HUES64 (cell line): ENCODE measurements around the gene TNRC18.
"Not testable (repeated sequence)": the region's sequence is repeated elsewhere in the genome, so short reads cannot be mapped to it uniquely, and the experiment has no call there.

ENCODE experiments used
- H3K27ac ChIP-seq: 2 replicates; pipeline ENCODE4 v1.7.0; 2013; ENCODE audit warnings: low read depth, low read length, inconsistent platforms
- H3K27me3 ChIP-seq: 2 replicates; pipeline ENCODE4 v1.6.1; 2013; ENCODE audit warnings: mild to moderate bottlenecking, low read length; ENCODE audit not compliant: insufficient read depth
- H3K36me3 ChIP-seq: 2 replicates; pipeline ENCODE4 v1.6.1; 2013; ENCODE audit warnings: mild to moderate bottlenecking, low read length; ENCODE audit not compliant: insufficient read depth
- H3K4me1 ChIP-seq: 2 replicates; pipeline ENCODE4 v1.6.1; 2013; ENCODE audit warnings: mild to moderate bottlenecking, low read length, moderate library complexity; ENCODE audit not compliant: insufficient read depth
- H3K4me3 ChIP-seq: 2 replicates; pipeline ENCODE4 v1.5.1; 2013; ENCODE audit warnings: mild to moderate bottlenecking, low read length, moderate library complexity
- H3K9ac ChIP-seq: 2 replicates; pipeline ENCODE4 v1.6.1; 2013; ENCODE audit warnings: mild to moderate bottlenecking, low read depth, low read length
- H3K9me3 ChIP-seq: 2 replicates; pipeline ENCODE4 v1.6.1; 2013; ENCODE audit warnings: low read depth, low read length; ENCODE audit not compliant: insufficient read depth
- WGBS: fragments of 150-250, 120-280 bp; methylation state at CpG from one replicate; pipeline ENCODE4 v1.1.7; 2013; ENCODE audit warnings: missing lambda C conversion rate; 5-methylcytosine and 5-hydroxymethylcytosine counted together

TNRC18 gene

GRCh38 chr7:5273831-5274405 is 149.7 kb downstream of the TNRC18 start:
- not testable (repeated sequence) for H3K4me3 ChIP-seq, H3K9ac ChIP-seq, H3K9me3 ChIP-seq, H3K27ac ChIP-seq, H3K27me3 ChIP-seq, H3K36me3 ChIP-seq, H3K4me1 ChIP-seq
- 86% methylated on average over 17 of the region's 18 CpGs for WGBS

- no peaks in the 10 kb centered on the region for H3K27me3 ChIP-seq
- no peaks in the 10 kb centered on the region for H3K36me3 ChIP-seq
- H3K9me3 ChIP-seq: no peaks in the 10 kb centered on the region
- no peaks in the 10 kb centered on the region for H3K4me1 ChIP-seq
- H3K27ac ChIP-seq: no peak overlapping the region
- H3K4me3 ChIP-seq: no peak overlapping the region
- WGBS: 56% methylated on average over 5 of the region's 6 CpGs
- H3K9ac ChIP-seq: no peak overlapping the region
Measured at GRCh38 chr7:5270788-5271187, 152.8 kb downstream of the TNRC18 start.

- WGBS: 81% methylated on average over 12 of the region's 12 CpGs
- not testable (repeated sequence) for H3K4me3 ChIP-seq, H3K27ac ChIP-seq, H3K4me1 ChIP-seq, H3K9me3 ChIP-seq, H3K27me3 ChIP-seq, H3K9ac ChIP-seq, H3K36me3 ChIP-seq
Measured at GRCh38 chr7:5269992-5270657, 153.5 kb downstream of the TNRC18 start.

GRCh38 chr7:5267829-5268228 is 155.8 kb downstream of the TNRC18 start:
- H3K27ac ChIP-seq, H3K4me1 ChIP-seq, H3K9me3 ChIP-seq, H3K36me3 ChIP-seq, H3K4me3 ChIP-seq, H3K27me3 ChIP-seq, H3K9ac ChIP-seq: not testable (repeated sequence)
- 94% methylated on average over 8 of the region's 8 CpGs for WGBS

- H3K27ac ChIP-seq: no peak overlapping the region
- no peaks in the 10 kb centered on the region for H3K9me3 ChIP-seq
- H3K4me1 ChIP-seq: no peaks in the 10 kb centered on the region
- no peaks in the 10 kb centered on the region for H3K27me3 ChIP-seq
- H3K9ac ChIP-seq: no peak overlapping the region
- H3K36me3 ChIP-seq: no peaks in the 10 kb centered on the region
- H3K4me3 ChIP-seq: no peak overlapping the region
- 45% methylated on average over 20 of the region's 20 CpGs for WGBS
Measured at GRCh38 chr7:5266191-5267028, 157.2 kb downstream of the TNRC18 start.

- no peak overlapping the region for H3K9ac ChIP-seq
- H3K27ac ChIP-seq: no peak overlapping the region
- H3K4me3 ChIP-seq: no peak overlapping the region
- H3K27me3 ChIP-seq: no peaks in the 10 kb centered on the region
- H3K9me3 ChIP-seq: no peaks in the 10 kb centered on the region
- no peaks in the 10 kb centered on the region for H3K36me3 ChIP-seq
- 80% methylated on average over 19 of the region's 19 CpGs for WGBS
- no peaks in the 10 kb centered on the region for H3K4me1 ChIP-seq
Measured at GRCh38 chr7:5265320-5266190, 158.1 kb downstream of the TNRC18 start.

GRCh38 chr7:5263066-5263465 is 160.6 kb downstream of the TNRC18 start:
- not testable (repeated sequence) for H3K4me3 ChIP-seq, H3K27ac ChIP-seq, H3K9me3 ChIP-seq, H3K36me3 ChIP-seq, H3K4me1 ChIP-seq, H3K9ac ChIP-seq, H3K27me3 ChIP-seq
- 64% methylated on average over 9 of the region's 10 CpGs for WGBS

- H3K9me3 ChIP-seq, H3K36me3 ChIP-seq, H3K27ac ChIP-seq, H3K9ac ChIP-seq, H3K27me3 ChIP-seq, H3K4me1 ChIP-seq, H3K4me3 ChIP-seq: not testable (repeated sequence)
- 92% methylated on average over 15 of the region's 15 CpGs for WGBS
Measured at GRCh38 chr7:5260530-5261068, 163.0 kb downstream of the TNRC18 start.
